HG03469 (cell line): ENCODE data around the gene ADAM10.

Experiments used
- ATAC-seq: cut with Tn5 transposase; IDR thresholded peaks from one replicate; pipeline ENCODE4 v1.9.1; 2021; ENCODE audit warnings: mild to moderate bottlenecking, moderate library complexity, moderate number of reproducible peaks; ENCODE audit not compliant: unreplicated experiment

Gene ADAM10

DNA sequence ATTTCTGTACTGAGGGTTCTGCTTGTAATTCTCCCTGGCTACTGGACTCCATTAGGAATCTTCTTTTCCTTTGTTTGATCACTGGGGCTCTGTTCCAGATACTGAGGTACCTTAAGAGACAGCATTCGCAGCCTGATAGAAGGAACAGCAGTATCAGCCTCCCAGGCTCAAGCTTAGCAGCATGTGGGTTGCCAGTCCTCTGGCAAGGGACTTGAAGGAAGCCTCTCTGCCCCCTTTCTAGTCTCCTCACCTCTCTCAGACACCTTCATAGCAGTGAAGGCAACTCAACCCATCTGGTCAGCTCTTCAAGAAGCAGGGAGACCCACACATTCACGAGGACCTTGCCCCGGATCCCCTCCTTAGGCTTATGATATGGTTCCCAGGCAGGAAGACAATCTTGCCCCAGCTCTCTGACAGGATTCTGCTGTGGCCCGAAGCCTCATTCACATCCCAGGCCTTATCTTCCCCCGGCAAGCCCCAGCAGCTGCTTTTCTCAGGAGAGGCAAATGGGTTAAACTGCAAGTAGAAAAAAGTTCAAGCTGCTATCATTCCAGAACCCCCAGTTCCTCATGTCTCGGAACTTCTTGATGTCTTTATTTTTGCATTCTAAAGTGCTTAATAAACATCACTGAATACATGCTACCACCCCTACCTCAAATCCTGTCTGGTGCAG is 164.6 kb downstream of the ADAM10 start:
- no peak for ATAC-seq

DNA sequence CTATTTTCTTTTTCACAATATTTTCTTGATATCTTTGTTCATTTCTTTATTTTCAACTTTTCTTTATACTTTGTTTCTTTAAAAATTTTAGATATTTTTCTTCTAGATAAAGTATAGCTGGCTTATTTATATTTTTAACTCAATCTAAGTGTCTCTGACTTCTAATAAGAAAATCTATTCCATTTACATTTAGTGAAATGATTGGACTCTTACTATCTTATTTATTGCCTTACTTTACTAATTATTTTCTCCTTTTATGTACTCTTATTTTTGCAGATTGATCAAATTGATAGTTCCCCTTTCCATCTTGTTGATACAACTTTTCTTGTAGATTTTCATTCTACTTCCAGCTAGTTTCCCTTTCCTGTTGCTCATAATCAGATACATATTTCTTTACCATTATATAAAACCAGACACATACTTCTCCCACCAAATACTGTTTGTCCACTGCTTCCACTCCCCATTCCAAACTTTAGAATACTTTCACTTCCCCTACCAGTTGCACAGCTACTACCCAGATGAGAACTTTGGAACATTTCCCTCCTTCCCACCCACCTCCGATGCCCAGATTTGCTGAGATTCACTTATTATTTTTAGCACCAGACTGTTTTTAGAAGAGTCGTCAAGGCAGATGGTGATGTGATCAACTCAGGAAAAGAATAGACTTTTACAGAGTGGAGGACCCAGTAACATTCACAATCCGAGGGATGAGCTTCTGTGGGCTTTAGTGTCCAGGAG is 166.2 kb downstream of the ADAM10 start:
- ATAC-seq, result no peak

GRCh38 chr15:58582160-58582559 is 167.3 kb downstream of the ADAM10 start:
- ATAC-seq, result no peak

- no peak for ATAC-seq
These were observed 172.8 kb downstream of the ADAM10 start for GRCh38 chr15:58576657-58577056.

DNA sequence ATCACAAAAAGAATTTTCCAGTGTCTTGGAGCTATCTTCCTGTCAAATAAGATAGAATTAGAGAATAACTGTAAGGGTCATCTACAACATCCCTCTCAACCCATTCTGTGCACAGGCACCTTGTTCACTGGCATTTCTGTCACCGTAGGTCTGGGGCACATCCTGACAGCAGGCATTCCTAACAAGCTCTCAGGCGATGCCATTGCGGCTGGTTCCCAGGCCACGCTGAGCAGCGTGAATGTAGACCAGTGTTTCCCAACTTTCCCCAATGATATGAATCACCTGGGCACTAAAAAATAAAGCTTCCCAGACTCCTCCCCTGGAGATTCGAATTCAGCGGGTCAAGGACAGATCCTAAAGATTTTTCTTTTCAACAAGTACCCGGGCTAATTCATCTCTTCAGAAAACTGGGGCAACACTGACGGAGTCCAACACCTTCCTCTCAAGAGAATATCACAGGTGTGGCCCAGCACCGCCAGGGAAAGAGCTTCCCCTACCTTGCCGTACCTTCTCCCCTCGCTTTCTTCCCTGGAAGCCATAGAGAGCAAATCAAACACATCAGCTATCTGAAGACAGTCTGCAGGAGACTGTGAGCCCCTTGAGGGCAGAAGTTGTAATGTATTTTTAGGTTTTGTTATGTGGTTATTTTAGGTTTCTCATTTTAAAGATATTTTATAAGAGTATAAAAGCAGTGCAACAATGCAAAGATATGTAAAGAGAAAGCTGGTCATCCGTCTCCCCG is 174.3 kb downstream of the ADAM10 start:
- no peak for ATAC-seq

DNA sequence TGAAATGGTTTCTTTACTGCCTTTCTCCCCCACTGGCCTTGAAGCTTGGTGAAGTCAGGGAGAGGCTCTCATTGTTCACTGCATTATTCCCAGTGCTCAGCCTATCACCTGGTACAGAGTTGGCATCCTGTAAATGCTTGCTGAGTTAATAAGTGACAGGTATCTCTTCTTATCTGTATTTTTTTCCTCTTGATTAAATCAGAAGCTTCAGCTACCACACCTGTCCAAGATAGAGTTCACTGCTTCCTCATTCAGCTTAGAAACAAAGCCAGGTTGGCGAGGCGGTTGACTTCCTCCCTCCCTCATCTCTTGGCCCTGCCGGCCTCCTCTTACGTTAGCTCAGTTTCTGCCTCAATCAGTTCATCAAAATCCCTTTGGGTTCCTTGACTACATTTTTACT is 174.9 kb downstream of the ADAM10 start:
- no peak for ATAC-seq

- ATAC-seq, result no peak
These were observed 176.2 kb downstream of the ADAM10 start for GRCh38 chr15:58573270-58573669.

GRCh38 chr15:58572521-58572920 is 177.0 kb downstream of the ADAM10 start:
- ATAC-seq, result no peak

GRCh38 chr15:58571491-58571890 is 178.0 kb downstream of the ADAM10 start:
- ATAC-seq, result no peak

DNA sequence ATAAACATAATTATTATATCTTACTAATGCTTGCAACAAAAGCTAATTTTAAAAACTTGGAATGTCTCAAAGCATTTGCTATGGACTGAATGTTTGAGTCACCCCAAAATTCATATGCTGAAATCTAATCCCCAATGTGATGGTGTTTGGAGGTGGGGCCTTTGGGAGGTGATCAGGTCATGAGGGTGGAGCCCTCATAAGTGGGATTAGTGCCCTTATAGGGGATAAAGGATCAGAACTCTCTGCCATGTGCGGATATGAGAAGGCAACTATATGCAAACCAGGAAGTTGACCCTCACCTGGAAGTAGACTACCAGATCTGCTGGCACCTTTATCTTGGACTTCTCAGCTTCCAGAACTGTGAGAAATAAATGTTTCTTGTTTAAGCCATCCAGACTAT is 180.1 kb downstream of the ADAM10 start:
- ATAC-seq, result no peak

DNA sequence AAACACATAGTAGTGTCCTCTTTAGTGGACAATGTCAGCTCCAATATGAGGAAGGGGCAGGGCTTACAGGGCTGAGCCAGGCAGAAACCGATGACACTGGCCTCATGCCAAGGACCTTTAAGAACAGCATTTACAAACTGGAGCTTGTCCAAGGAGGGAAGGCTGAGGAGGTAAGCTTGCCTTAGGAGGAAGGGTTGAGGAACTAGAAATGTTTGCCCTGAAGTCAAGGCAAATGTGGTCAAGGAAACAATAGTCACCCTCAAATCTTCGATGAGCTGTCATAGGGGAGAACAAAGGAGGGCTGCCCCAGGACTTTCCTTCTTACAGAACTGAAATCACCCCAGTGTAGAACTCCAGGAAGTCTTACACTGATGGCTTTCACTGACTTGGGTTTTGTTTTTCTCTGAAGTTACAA is 181.3 kb downstream of the ADAM10 start:
- ATAC-seq, result no peak

DNA sequence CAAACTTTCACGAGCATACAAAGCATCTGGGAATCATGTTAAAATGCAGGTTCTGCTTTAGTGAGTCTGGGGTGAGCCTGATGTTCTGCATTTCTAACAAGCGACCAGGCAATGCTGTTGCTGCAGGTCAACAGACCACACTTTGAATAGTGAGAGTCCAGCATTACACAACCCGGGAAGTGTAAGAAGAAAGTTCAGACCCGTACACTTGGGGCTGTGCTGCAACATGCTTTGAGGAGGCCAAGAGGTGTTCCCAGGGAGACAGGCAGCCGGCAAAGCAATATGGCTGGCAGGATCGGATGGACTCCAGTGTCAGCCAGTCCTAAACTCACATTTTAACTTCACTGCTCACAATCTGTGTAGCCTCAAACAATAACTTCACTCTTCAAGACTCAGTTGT is 183.5 kb downstream of the ADAM10 start:
- ATAC-seq, result no peak

GRCh38 chr15:58565619-58566018 is 183.9 kb downstream of the ADAM10 start:
- no peak for ATAC-seq

DNA sequence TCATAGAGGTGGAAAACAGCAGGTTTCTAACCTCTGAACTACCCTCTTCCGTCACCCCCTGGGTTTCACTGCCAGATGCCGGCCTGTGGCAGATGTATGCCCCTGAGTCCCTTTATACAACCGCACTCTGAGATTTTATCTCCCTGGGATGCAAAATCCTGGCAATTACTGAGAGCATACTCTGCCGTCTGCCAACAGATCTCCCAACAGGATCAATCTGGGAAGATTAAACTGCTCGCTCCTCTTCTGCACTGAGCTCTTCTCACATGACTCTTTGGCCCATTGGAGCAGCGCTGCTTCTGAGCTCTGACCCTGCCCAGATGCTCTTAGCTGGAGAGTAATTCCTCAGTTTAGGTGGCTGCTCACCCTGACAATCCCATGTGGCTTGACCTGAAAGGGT is 184.5 kb downstream of the ADAM10 start:
- ATAC-seq, result no peak

DNA sequence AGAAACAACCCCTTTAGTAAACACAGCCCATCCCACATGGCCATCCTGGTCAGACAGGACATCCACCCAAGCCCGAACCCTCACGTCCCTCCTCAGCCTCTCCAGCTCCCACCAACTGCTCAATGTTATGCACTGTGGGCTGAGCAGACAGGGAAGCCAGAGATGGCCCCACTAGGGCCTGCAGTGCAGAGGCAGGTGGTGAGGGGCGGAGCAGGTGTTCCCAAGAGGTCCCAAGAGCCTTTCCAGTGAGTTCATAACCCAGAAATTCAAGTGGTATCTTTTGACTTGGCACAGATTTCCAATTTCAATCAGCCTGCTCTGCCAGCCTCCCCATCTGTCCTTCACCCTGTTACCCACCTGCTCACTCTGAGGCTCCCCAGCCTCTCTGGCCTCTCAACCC is 187.4 kb downstream of the ADAM10 start:
- ATAC-seq, result no peak

- no peak for ATAC-seq
These were observed 188.2 kb downstream of the ADAM10 start for GRCh38 chr15:58561321-58561720.

- no peak for ATAC-seq
These were observed 189.5 kb downstream of the ADAM10 start for GRCh38 chr15:58559904-58560588.

GRCh38 chr15:58558777-58559176 is 190.7 kb downstream of the ADAM10 start:
- no peak for ATAC-seq

- ATAC-seq, result no peak
These were observed 193.0 kb downstream of the ADAM10 start for GRCh38 chr15:58556541-58556940.

DNA sequence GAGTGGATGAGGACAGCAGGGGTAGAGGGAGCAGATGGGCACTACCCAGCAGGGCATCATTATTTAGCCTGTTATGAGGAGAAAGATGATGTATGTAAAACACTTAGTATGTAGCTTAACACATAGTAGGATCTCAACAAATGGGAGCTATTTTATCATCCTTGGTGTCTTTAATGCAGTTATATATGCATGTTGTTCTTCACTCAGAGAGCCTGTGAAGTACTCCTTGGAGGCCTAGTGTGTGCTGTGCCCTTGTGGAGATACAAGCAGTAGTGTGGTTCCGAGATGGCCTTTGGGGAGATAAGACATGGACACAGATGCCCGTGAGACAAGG is 193.5 kb downstream of the ADAM10 start:
- ATAC-seq, result no peak
